Measurements from ENCODE around the gene CZIB.

DNA sequence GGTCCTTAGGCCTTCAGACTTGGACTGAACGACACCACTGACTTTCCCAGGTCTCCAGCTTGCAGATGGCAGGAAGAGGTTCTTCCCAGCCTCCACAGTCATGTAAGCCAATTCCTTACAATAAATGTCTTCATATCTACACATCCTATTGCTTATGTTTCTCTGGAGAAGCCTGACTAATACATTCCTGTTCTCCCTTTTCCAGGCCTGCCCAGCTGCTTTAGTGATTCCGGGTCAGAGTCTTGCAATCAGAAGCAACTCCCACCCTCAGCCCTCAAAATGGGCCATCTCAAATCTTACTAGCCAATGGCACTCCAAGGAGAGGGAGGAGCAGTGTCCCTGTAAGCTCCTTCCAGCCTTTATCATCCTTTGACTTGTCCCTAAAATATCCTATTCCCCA is 40.2 kb downstream of the CZIB start:
- TF ChIP-seq, protein P1, sequence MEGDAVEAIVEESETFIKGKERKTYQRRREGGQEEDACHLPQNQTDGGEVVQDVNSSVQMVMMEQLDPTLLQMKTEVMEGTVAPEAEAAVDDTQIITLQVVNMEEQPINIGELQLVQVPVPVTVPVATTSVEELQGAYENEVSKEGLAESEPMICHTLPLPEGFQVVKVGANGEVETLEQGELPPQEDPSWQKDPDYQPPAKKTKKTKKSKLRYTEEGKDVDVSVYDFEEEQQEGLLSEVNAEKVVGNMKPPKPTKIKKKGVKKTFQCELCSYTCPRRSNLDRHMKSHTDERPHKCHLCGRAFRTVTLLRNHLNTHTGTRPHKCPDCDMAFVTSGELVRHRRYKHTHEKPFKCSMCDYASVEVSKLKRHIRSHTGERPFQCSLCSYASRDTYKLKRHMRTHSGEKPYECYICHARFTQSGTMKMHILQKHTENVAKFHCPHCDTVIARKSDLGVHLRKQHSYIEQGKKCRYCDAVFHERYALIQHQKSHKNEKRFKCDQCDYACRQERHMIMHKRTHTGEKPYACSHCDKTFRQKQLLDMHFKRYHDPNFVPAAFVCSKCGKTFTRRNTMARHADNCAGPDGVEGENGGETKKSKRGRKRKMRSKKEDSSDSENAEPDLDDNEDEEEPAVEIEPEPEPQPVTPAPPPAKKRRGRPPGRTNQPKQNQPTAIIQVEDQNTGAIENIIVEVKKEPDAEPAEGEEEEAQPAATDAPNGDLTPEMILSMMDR (IDR thresholded peaks at IDR 0.05): no peak
- TF ChIP-seq POLR2A (IDR thresholded peaks at IDR 0.05): no peak
